Measurements from ENCODE around the gene SCD5. TPM values are rescaled to one million over a fixed set of nuclear protein-coding genes. Genes with fewer than 3 reads are reported as not detected.

The SCD5 gene
- total and polyA plus RNA-seq, 9 of the 15 experiments (the other 6 are each of a cell fraction or from before 2014, with no cell fraction given), result 0.01 to 0.20 (median 0.03) TPM; not detected in 5

DNA sequence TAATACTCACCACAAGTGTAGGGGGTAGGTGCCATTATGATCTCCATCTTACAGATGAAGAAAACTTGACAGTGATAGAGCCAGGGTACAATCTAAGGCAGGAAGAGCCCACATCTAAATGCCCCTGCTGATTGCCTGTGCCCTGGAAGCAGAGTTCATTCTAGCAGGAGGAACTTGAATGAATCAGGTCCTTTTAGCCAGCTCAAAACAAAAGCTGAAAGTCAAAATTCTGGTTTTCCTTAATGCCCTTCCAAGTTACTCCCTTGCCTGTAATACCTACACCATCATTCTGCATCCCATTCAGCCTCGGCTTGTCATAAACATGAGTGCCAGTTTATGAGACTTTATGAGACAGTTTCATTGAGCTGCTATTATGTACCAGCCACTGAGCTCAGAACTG lies 89.6 kb downstream of the SCD5 start:
- FAIRE-seq (no peak), DNase-seq (ENCODE audit: extremely low read depth in 1 of 4, low spot score in 3 of 4) (no peak), ATAC-seq (no peak)
- Histone ChIP-seq H3K9me1 (ENCODE audit: control insufficient read depth, insufficient read depth, low read length) (no peaks in the 10 kb centered on the region), H3K79me2 (ENCODE audit: control insufficient read depth, insufficient read depth, low read length) (no peaks in the 10 kb centered on the region), H3K9me3 (replicated peaks; ENCODE audit: control insufficient read depth, insufficient read depth, low read depth, low read length) (no peaks in the 10 kb centered on the region), H3K4me1 (replicated peaks in 1 of 2; ENCODE audit: control insufficient read depth in 2 of 2, insufficient read depth in 2 of 2, low read length in 2 of 2) (no peaks in the 10 kb centered on the region), H3K9ac (ENCODE audit: insufficient read depth in 1 of 2, low read depth in 2 of 2, low read length in 2 of 2) (no peak overlapping the region), H3K36me3 (ENCODE audit: control insufficient read depth, insufficient read depth, low read length) (no peaks in the 10 kb centered on the region), H4K20me1 (replicated peaks; ENCODE audit: control insufficient read depth, insufficient read depth, low read length) (no peaks in the 10 kb centered on the region), H3K4me3 (no peak overlapping the region), H3K4me2 (ENCODE audit: insufficient read depth, low read length) (no peak overlapping the region), H3K27me3 (ENCODE audit: control insufficient read depth in 2 of 2, insufficient read depth in 2 of 2, low read length in 2 of 2) (peaks cover 0 to 11% of the 10 kb centered on the region in 2 experiments; a peak in 3 of 5 replicates), H2AFZ (ENCODE audit: low read depth, low read length) (no peak overlapping the region), H3K27ac (ENCODE audit: extremely low read depth, low read depth, low read length) (no peak overlapping the region)
- in situ Hi-C loops (cut with MboI), result no loop called here
- intact Hi-C loops (cut with micrococcal nuclease), result no loop called here
- ChIA-PET POLR2A (no interaction called here), CTCF (ENCODE audit: low intra/inter-chr PET ratio) (no interaction called here)
- no TSS peak for BruUV-seq (replicated peaks)
- 0% methylated on average over 1 of the region's 1 CpG for WGBS (ENCODE audit: insufficient coverage, low coverage, missing lambda C conversion rate)
- TF ChIP-seq, protein P1, sequence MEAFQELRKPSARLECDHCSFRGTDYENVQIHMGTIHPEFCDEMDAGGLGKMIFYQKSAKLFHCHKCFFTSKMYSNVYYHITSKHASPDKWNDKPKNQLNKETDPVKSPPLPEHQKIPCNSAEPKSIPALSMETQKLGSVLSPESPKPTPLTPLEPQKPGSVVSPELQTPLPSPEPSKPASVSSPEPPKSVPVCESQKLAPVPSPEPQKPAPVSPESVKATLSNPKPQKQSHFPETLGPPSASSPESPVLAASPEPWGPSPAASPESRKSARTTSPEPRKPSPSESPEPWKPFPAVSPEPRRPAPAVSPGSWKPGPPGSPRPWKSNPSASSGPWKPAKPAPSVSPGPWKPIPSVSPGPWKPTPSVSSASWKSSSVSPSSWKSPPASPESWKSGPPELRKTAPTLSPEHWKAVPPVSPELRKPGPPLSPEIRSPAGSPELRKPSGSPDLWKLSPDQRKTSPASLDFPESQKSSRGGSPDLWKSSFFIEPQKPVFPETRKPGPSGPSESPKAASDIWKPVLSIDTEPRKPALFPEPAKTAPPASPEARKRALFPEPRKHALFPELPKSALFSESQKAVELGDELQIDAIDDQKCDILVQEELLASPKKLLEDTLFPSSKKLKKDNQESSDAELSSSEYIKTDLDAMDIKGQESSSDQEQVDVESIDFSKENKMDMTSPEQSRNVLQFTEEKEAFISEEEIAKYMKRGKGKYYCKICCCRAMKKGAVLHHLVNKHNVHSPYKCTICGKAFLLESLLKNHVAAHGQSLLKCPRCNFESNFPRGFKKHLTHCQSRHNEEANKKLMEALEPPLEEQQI (IDR thresholded peaks at IDR 0.05), result no peak
- no peak for TF ChIP-seq ZNF507 (tag; conservative IDR thresholded peaks at IDR 0.05)
- no peak for TF ChIP-seq PHF8 (IDR thresholded peaks at IDR 0.05; ENCODE audit: borderline replicate concordance, low read length)
- TF ChIP-seq HNRNPH1 (optimal IDR thresholded peaks at IDR 0.05; ENCODE audit: low read depth, low read length), result no peak
- TF ChIP-seq, protein P2, sequence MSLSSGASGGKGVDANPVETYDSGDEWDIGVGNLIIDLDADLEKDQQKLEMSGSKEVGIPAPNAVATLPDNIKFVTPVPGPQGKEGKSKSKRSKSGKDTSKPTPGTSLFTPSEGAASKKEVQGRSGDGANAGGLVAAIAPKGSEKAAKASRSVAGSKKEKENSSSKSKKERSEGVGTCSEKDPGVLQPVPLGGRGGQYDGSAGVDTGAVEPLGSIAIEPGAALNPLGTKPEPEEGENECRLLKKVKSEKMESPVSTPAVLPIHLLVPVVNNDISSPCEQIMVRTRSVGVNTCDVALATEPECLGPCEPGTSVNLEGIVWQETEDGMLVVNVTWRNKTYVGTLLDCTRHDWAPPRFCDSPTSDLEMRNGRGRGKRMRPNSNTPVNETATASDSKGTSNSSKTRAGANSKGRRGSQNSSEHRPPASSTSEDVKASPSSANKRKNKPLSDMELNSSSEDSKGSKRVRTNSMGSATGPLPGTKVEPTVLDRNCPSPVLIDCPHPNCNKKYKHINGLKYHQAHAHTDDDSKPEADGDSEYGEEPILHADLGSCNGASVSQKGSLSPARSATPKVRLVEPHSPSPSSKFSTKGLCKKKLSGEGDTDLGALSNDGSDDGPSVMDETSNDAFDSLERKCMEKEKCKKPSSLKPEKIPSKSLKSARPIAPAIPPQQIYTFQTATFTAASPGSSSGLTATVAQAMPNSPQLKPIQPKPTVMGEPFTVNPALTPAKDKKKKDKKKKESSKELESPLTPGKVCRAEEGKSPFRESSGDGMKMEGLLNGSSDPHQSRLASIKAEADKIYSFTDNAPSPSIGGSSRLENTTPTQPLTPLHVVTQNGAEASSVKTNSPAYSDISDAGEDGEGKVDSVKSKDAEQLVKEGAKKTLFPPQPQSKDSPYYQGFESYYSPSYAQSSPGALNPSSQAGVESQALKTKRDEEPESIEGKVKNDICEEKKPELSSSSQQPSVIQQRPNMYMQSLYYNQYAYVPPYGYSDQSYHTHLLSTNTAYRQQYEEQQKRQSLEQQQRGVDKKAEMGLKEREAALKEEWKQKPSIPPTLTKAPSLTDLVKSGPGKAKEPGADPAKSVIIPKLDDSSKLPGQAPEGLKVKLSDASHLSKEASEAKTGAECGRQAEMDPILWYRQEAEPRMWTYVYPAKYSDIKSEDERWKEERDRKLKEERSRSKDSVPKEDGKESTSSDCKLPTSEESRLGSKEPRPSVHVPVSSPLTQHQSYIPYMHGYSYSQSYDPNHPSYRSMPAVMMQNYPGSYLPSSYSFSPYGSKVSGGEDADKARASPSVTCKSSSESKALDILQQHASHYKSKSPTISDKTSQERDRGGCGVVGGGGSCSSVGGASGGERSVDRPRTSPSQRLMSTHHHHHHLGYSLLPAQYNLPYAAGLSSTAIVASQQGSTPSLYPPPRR (CRISPR knock-in tag; IDR thresholded peaks at IDR 0.05; ENCODE audit: borderline replicate concordance), result no peak
- no peak for TF ChIP-seq BRD9 (IDR thresholded peaks at IDR 0.05; ENCODE audit: low read depth, partially characterized antibody)
- TF ChIP-seq, protein P3, sequence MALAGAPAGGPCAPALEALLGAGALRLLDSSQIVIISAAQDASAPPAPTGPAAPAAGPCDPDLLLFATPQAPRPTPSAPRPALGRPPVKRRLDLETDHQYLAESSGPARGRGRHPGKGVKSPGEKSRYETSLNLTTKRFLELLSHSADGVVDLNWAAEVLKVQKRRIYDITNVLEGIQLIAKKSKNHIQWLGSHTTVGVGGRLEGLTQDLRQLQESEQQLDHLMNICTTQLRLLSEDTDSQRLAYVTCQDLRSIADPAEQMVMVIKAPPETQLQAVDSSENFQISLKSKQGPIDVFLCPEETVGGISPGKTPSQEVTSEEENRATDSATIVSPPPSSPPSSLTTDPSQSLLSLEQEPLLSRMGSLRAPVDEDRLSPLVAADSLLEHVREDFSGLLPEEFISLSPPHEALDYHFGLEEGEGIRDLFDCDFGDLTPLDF (CRISPR knock-in tag; IDR thresholded peaks at IDR 0.05), result no peak
- no peak for TF ChIP-seq ZNF224 (CRISPR knock-in tag; IDR thresholded peaks at IDR 0.05)
- TF ChIP-seq, protein P4, sequence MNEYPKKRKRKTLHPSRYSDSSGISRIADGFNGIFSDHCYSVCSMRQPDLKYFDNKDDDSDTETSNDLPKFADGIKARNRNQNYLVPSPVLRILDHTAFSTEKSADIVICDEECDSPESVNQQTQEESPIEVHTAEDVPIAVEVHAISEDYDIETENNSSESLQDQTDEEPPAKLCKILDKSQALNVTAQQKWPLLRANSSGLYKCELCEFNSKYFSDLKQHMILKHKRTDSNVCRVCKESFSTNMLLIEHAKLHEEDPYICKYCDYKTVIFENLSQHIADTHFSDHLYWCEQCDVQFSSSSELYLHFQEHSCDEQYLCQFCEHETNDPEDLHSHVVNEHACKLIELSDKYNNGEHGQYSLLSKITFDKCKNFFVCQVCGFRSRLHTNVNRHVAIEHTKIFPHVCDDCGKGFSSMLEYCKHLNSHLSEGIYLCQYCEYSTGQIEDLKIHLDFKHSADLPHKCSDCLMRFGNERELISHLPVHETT (CRISPR knock-in tag; conservative IDR thresholded peaks at IDR 0.05 in 1 of 2, IDR thresholded peaks at IDR 0.05 in 1 of 2), result no peak
- TF ChIP-seq ZNF668 (CRISPR knock-in tag; IDR thresholded peaks at IDR 0.05), result no peak
- no peak for TF ChIP-seq DACH1 (IDR thresholded peaks at IDR 0.05; ENCODE audit: partially characterized antibody)
- no peak for TF ChIP-seq KDM2B (CRISPR knock-in tag; IDR thresholded peaks at IDR 0.05)
